ENCODE data around the gene CAPG.
"Not testable (repeated sequence)": the region's sequence is repeated elsewhere in the genome, so short reads cannot be mapped to it uniquely, and the experiment has no call there.

Gene CAPG

GRCh38 chr2:85420536-85421259 is 10.5 kb upstream of the CAPG start:
- DNase-seq (ENCODE audit: low spot score) = peak; percentile 76

DNA sequence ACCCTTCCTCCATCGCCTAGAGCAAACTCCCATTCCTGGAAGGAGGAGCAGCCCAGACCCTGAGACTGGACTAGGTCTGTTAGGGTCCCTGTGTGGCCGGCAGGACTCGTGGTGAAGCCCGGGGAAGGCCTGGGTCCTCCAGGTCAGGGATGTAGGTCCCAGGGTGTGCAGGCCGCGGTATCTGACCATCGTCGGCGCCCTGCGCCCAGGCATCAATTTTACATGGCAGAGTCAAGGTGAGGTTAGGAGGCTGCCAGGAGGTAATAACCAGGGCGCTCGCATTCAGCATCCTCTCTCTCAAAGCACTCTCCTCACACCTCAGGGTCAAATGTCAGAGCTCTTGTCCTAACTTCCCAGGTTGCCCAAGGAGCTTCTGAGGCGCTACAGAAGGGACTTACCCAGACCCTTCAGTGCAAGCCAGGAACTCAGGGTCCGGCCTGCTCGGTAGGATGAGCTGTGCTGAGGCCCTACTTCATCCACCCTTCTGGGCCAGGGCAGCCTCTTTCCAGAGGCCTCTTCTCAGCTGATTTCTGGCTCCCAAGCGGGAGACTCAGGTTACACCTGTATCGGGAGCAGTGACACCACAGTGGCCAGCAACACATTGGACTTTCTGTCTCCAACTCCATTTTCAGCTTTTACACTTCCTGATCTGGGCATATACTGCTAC is 9.0 kb upstream of the CAPG start:
- no peak for DNase-seq (ENCODE audit: low spot score)

GRCh38 chr2:85418132-85419008 is 8.2 kb upstream of the CAPG start, which contains the start of gene SH2D6:
Gene SH2D6 (plus strand): TSS chr2:85418714. CDS start chr2:85429466, 10,752 bp downstream.
- DNase-seq (ENCODE audit: low spot score) = peak; percentile 87

- no peak for DNase-seq (ENCODE audit: low spot score)
Observed at GRCh38 chr2:85415980-85416650, 5.9 kb upstream of the CAPG start.

- no peak for DNase-seq (ENCODE audit: low spot score)
Observed at GRCh38 chr2:85414761-85415553, 4.8 kb upstream of the CAPG start.

DNA sequence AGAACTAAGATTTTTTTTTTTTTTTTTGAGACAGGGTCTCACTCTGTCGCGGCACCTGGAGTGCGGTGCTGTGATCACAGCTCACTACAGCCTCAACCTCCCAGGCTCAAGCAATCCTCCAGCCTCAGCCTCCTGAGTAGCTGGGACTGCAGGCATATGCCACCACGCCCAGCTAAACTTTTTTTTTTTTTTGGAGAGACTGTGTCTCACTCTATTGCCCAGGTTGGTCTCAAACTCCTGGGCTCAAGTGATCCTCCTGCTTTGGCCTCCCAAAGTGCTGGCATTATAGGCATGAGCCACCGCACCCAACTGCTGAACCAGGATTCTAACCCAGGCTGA is 4.2 kb upstream of the CAPG start:
- DNase-seq (ENCODE audit: low spot score) = not testable (repeated sequence)

- peak; percentile 77 for DNase-seq (ENCODE audit: low spot score)
Observed at GRCh38 chr2:85413592-85414420, 3.6 kb upstream of the CAPG start.

GRCh38 chr2:85411405-85411748 is 1.2 kb upstream of the CAPG start:
- DNase-seq (ENCODE audit: low spot score) = no peak

DNA sequence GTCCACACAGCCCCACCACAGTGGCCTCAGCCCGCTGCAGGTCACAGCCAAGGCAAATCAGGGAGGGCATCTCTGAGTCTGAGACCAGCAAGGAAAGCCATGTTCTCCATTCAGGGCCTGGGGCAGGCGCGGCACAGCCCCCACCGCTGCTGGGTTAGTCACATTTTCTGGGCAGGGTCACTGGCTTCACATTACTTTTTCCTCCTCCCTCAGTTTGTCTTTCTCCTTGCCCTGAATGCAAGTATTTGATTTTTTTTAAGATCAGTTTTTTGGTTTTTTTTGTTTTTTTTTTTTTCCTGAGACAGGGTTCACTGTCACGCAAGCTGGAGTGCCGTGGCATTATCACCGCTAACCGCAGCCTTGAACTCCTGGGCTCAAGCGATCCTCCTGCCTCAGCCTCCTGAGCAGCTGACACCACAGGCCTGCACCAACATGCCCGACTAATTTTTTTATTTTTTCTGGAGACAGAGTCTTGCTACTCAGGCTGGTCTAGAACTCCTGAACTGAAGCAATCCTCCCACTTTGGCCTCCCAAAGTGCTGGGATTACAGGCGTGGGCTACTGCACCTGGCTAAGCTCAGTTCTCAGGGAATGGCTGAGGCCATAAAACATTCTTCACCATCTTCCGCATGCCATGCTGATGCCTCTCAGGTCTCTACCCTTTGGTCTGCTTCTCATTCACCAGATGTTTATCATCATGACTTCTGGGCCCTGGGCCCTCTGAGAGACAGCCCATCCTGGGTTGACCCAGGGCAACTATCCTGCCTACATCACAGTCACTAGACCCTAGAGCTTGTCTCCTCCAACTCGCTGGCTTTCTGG is 628 bp upstream of the CAPG start:
- no peak for DNase-seq (ENCODE audit: low spot score)

- DNase-seq (ENCODE audit: low spot score) = no peak
Observed at GRCh38 chr2:85405201-85406059, 4.7 kb downstream of the CAPG start.

- DNase-seq (ENCODE audit: low spot score) = no peak
Observed at GRCh38 chr2:85401844-85402243, 8.3 kb downstream of the CAPG start.

DNA sequence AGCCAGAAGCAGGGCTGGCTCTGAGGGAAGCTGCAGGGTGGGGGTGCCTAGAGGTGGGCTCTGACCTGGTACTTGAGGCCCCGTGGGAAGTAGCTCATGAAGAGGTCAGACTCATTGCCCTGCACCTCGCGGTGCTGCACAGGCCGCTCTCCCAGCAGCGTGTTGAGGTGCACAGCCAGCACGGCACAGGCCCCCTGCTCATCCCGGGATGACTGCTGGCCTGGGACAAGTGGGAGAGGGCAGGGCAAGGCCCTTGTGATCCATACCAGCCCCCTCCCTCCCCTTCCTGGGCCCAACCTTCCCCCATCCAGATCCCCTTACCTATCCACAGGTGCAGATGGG is 8.7 kb downstream of the CAPG start:
- DNase-seq (ENCODE audit: low spot score) = no peak

- DNase-seq (ENCODE audit: low spot score) = no peak
Observed at GRCh38 chr2:85400541-85401463, 9.4 kb downstream of the CAPG start.

DNA sequence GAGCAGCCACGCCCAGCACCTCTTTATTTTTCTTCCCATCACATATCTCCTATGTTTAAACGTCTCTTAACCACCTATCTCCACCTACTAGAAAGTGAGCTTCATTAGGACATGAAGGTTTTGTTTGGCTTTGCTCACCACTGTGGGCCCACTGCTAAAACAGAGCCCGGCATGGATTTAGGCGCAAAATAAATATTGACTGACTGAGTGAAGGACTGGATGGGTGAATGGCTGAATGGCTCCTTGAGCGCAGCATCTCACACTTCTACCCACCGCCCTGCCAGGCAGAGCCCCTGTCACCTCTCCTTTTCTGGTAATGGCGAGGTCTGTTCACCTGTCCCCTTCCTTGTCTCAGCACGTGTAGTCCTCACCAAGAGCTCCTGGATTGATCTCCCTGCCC is 10.1 kb downstream of the CAPG start:
- no peak for DNase-seq (ENCODE audit: low spot score)

DNA sequence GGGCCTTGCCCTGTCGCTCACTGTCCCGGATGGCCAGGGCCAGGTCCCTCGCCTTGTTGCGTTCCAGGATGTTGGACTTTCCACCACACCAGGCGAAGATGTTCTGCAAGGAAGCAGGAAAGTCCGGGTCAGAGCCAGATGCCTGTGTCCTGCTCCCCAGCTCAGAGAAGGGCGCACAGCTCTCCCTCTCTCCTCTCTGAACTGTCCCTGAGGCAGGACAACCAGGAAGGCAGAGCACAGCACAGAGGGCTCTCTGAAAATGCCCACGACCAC is 11.0 kb downstream of the CAPG start:
- DNase-seq (ENCODE audit: low spot score) = no peak

DNA sequence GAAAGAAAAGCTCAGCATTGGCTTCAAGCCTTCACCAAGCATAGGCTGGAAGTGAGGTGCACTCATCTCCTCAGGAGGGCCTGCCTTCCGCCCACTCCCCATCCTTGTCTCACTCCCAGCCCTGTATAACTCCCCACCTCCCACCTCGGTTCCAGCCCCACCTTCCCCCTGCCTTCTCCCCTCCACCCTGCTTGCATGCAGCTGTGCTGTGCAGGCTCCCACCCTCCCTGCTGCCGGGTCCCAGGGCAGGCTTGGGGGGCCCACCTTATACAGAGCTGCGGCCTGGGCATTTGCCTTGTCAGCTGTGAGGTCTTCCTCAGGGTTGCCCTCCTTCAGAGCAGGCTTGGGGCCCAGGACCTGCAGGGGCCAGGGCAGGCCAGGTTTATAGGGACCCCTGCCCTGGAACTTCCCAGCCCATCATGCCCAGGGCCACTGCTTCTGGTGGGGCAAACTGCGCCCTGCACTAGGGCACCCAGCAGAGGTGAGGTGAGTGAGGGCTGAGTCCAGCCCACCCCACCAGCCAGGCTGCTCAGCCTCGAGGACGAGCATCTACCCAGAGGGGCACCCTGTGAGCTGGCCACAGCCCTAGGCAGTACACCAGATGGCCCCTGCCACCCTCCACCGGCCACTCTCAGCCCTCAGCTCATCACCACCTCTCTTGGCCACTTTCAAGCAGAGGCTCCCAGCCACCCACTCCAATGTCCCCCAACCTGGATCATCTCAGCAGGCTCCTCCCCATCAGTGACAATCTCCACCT is 11.6 kb downstream of the CAPG start:
- no peak for DNase-seq (ENCODE audit: low spot score)

DNA sequence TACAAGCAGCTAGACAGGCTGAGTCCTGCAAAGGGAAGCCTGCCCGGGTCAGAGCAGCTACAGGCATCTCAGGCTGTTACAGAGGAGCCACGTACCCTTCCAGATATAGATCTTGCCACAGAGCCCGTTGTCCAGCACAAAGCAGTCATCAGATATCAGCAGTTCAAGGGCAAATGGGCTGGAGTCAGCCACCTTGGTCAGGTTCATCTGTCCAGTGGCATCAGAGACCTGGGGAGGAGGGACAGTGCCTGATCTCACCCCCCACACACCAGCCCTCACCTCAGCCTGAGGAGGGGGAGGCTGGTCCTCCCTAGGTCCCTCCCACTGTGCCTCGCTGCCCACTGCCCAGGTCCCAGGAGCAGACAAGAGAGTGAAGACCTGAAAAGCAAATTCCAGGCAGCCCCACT is 12.2 kb downstream of the CAPG start:
- DNase-seq (ENCODE audit: low spot score) = no peak
